EH (cell line): ENCODE results near the gene SLC39A11.

Experiments used
- DNase-seq: peaks from one replicate; pipeline ENCODE4 v3.0.0-alpha.2; 2015; ENCODE audit warnings: low read depth

The SLC39A11 gene

DNA sequence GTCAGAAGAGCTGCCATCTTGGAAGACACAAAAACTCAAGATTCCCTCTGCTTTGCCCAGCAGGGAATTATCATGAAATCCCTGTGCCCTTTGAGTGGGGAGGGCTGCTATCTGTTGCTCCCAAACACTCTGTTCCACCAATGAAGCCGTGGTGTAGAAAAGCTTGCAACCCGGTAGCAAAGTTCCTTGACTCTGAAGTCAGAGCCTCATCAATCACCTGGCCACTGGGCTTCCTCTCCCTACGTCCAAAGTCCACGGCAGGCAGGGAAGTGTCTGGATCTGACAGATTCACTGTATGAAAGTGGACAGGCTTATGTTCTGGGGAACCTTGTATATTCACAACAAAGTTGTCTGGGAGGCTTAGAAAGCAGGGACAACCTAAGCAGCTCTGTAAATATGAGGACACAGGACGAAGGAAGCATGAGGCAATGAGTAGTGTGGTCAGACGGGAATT is 343.3 kb downstream of the SLC39A11 start:
- no peak for DNase-seq

- no peak for DNase-seq
Measured at GRCh38 chr17:72747501-72747900, 345.0 kb downstream of the SLC39A11 start.

GRCh38 chr17:72745241-72745640 is 347.2 kb downstream of the SLC39A11 start:
- no peak for DNase-seq

GRCh38 chr17:72743037-72743467 is 349.4 kb downstream of the SLC39A11 start:
- no peak for DNase-seq

GRCh38 chr17:72737151-72737690 is 355.3 kb downstream of the SLC39A11 start:
- no peak for DNase-seq

DNA sequence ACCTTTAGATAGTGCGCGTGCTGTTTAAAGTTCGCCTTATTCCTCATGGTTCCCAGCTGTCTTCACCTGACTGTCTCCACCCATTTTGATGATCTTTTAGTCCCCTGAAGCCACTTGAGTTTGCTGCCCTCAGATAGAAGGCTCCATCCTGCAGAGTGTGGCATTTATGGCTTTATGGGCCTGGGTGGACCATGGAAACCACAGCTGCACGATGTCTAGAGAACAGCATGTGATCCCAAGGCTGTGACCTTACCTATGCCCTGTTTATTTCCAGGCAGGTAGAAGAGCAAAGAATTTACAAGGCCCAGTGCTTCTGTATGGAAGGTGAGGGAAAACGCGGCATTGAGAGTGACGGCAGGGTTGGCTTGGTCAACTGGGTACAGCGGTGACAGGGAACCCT is 356.9 kb downstream of the SLC39A11 start:
- DNase-seq: no peak

- no peak for DNase-seq
Measured at GRCh38 chr17:72735048-72735447, 357.4 kb downstream of the SLC39A11 start.

GRCh38 chr17:72734613-72735012 is 357.9 kb downstream of the SLC39A11 start:
- DNase-seq: no peak

- DNase-seq: no peak
Measured at GRCh38 chr17:72733619-72734282, 358.7 kb downstream of the SLC39A11 start.

DNA sequence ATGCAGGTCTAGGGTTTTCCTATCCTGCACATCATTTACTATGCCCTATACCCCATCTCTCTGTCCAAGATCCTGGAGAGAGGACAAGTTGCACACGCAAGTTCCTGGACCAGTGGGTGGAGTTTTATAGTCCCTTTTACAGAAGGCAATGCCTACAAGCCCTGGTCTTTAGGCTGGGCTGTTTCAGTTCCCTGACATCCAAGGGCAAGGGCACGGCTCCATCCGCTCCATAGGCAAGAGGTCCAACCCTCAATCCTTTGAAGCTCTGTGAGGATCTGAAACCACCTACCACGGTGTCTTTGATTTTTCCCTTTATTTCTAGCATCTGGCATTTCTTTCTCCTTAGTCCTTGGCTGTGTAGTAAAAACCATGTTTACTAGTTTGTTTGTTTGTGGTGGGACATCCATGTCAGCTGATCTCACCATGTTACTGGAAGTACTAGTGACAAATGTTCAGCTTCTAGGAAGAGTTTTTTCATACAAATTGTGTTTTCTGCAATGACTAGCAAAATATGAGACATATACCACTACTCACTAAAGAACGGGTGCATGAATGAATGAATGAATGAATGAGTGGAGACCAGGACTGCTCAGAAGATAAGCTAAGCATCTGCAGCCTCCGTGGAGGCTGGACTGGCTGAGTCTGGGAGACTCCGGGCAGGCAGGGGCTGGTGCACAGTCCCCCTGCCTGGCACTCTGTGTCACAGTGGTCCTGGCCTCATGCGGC is 359.4 kb downstream of the SLC39A11 start:
- DNase-seq: no peak

GRCh38 chr17:72730077-72730476 is 362.4 kb downstream of the SLC39A11 start:
- DNase-seq: no peak

- DNase-seq: peak; percentile 35
Measured at GRCh38 chr17:72726936-72727335, 365.6 kb downstream of the SLC39A11 start.

- peak; percentile 63 for DNase-seq
Measured at GRCh38 chr17:72725433-72726068, 366.9 kb downstream of the SLC39A11 start.

DNA sequence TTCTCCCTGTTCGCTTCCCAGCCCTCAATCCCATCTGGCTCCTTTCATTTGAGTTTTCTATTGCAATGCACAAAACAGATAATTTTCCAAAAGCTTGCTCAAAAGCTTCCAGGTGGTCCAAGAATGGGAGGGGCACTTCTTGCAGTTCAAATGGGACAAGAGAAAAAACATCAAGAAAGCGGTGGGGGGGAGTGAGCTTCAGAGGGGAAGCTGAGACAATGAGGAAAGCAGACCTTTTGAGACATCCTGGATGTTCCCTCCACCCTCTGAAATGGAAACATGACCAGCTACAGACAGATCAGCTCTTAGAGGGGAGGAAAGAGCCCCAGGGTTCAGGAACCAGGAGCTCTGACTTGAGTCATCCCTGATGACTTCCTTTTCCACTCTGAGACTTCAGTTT is 368.2 kb downstream of the SLC39A11 start:
- DNase-seq: peak; percentile 80

DNA sequence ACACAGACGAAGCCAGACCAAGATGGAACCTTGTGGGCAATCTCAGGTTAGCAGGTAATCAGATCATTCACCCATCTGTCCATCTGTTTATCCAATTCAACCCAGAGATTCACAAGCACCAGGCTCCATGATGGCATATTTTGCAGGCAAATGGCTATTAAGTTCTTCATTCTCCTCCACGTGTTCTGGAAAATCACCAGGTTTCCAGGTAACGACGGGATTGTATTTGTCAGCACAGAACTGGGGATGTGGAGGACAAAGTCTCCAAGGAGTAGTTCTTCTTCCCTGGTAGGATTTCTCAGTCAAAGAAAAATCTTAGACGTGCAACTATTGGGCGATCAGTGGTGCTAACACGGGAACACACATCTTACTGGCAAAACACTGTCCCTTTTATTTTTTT is 368.8 kb downstream of the SLC39A11 start:
- DNase-seq: no peak

- no peak for DNase-seq
Measured at GRCh38 chr17:72720494-72720825, 372.0 kb downstream of the SLC39A11 start.

DNA sequence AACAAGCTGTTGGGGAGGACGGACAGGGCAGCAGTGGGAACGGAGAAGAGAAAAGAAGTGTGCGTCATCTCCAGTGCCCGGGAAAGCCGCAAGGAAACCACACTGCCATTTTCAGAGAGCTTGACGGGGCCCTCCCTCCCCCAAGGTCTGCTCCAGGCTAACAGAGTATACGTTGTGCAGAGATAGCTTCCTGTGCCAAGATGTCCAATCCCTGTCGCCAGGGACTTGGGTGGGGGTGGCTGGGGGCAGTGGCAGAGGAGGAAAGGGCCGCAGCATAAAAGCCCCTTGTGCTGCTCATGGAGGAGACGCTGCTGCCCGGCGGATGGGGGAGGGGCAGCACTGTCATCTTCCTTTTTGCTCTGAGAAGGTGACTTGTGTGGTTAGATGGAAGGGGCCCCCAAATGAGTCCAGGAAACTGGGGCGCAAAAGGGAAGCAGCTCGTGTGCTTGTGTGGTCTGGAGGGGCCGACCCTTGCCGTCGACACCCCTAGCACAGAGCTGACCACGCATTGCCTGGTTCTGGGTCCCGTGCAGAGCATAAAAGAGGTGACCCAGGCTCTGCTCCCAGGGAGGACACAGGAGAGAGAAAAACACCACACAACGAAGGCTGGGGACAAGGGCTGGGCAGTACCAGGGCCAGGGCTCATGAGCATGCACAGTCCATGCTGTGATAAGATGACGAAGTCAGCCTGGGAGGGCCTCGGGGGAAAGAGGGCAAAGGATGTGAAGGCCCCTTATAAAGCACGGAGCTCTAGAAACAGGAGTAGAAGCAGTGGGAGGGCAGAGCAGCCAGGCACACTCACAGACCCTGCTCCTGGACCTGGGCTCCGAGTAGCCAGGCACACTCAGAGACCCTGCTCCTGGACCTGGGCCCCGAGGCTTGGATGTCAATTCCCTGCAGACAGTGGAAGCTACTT is 372.7 kb downstream of the SLC39A11 start:
- no peak for DNase-seq

DNA sequence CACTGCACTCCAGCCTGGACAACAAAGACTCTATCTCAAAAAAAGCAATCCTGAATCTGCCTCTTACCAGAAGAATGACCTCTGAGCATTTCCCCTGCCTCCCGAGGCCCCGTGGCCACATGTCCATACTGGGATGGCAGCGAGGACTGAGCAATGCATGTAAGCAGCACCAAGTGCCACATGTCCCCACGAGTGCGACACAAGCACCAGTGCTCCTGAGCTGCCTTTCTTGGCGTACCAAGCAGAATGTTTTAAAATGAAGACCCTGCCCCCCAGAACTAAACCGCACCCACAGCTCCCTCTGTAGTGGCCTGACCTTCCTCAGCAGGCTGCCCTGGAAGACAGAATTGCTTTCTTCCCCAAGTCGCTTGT is 373.3 kb downstream of the SLC39A11 start:
- DNase-seq: no peak

DNA sequence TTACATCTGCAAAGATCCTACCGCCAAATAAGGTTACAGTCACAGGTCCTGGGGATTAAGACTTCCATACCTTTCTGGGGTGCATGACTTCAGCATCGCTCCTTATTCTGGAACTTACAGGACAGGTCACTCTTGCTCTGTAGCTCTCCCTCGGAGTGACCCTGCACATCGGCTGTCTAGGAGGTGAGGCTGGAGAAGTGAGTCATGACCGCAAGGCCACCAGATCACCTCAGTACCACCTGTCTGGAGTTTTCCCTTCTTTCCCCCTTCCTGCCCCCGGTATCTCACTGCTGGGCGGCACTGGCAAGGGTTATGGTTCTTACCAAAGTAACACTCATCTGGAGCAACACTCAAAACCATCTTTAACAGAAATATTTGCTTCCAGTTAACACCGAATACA is 374.8 kb downstream of the SLC39A11 start:
- DNase-seq: no peak

- no peak for DNase-seq
Measured at GRCh38 chr17:72717276-72717675, 375.2 kb downstream of the SLC39A11 start.

DNA sequence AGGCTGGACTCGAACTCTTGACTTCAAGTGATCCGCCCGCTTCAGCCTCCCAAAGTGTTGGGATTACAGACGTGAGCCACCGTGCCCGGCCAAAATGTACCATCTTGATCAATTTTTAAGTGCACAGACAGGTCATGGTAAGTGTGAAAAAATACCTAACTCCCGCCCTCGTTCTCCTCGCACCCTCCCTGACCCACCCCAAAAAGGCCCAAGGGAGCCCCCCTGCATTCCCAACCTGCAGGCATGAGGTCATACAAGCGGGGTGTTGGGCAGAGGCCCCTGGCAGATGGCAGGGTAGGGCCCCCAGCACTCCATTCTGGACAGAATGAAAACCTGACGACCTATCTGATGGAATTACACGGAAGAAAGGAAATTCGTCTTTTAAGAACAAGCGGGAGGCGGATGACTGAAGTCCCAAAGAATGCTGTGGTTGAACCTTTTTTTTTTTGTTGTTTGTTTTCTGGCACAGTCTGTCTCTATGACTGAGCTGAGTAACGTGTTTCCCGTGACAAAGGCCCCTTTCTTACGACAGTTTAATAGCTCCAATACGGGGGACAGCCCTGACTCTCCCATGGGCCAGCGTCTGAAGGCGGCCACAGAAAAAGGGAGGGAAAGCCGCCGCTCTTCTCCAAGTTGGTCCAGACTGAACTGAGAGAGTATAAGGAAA is 376.4 kb downstream of the SLC39A11 start:
- DNase-seq: peak; percentile 98
